ENCODE results near the gene PFKFB3. TPM values are rescaled to one million over a fixed set of nuclear protein-coding genes. Genes with fewer than 3 reads are reported as not detected.
A peak's percentile ranks its signal among the peaks of the same experiment; 100 is the strongest.
"Not testable (repeated sequence)": the region's sequence is repeated elsewhere in the genome, so short reads cannot be mapped to it uniquely, and the experiment has no call there.

PFKFB3 gene
- total and polyA plus RNA-seq, 4 donors: 31.4 to 140 (median 80.6) TPM

GRCh38 chr10:6276356-6276755, 73.6 kb downstream of the PFKFB3 start:
- ATAC-seq (ENCODE audit: low FRiP score) (no peak), DNase-seq (no peak)
- no peaks in the 10 kb centered on the region for H3K36me3 ChIP-seq (ENCODE audit: control insufficient read depth in 1 of 2, insufficient read depth in 2 of 2, low read length in 1 of 2)
- H3K27me3 ChIP-seq (ENCODE audit: control insufficient read depth in 1 of 2, insufficient read depth in 2 of 2, low read length in 1 of 2): no peaks in the 10 kb centered on the region
- peaks cover 2 to 7% of the 10 kb centered on the region in 2 donors for H3K4me1 ChIP-seq (ENCODE audit: control insufficient read depth in 1 of 2, insufficient read depth in 2 of 2, low read length in 2 of 2)
- intact Hi-C loops (cut with DNase I): loop anchor here in 1 of 2 donors (5.0 kb wide), 1 partner anchor 74 kb away; the partner anchor contains the start of gene PFKFB3
- no peak overlapping the region for H3K4me3 ChIP-seq (ENCODE audit: low read length in 2 of 2)
- 95 to 100% methylated on average over 2 of the region's 2 CpGs for WGBS, 2 donors
- H3K27ac ChIP-seq (ENCODE audit: low read depth in 1 of 2, low read length in 2 of 2): peak overlapping the region in 1 of 2 donors; percentile 79
- H3K9me3 ChIP-seq (ENCODE audit: control insufficient read depth, low read length): no peaks in the 10 kb centered on the region

- Histone ChIP-seq H3K36me3 (ENCODE audit: control insufficient read depth in 1 of 2, insufficient read depth in 2 of 2, low read length in 1 of 2) (no peaks in the 10 kb centered on the region), H3K27me3 (ENCODE audit: control insufficient read depth in 1 of 2, insufficient read depth in 2 of 2, low read length in 1 of 2) (no peaks in the 10 kb centered on the region), H3K4me1 (ENCODE audit: control insufficient read depth in 1 of 2, insufficient read depth in 2 of 2, low read length in 2 of 2) (peaks cover 0 to 7% of the 10 kb centered on the region in 2 donors), H3K4me3 (ENCODE audit: low read length in 2 of 2) (no peak overlapping the region), H3K27ac (ENCODE audit: low read depth in 1 of 2, low read length in 2 of 2) (peak overlapping the region in 1 of 2 donors; percentile 88), H3K9me3 (ENCODE audit: control insufficient read depth, low read length) (no peaks in the 10 kb centered on the region)
- intact Hi-C loops (cut with DNase I): loop anchor here in 1 of 2 donors (5.0 kb wide), 1 partner anchor 76 kb away; the partner anchor contains the start of gene PFKFB3
- WGBS, 2 donors: 79 to 81% methylated on average over 9 of the region's 9 CpGs
- ATAC-seq (ENCODE audit: low FRiP score) (no peak), DNase-seq (no peak)
These were observed 75.9 kb downstream of the PFKFB3 start for GRCh38 chr10:6278519-6279120.

- Histone ChIP-seq H3K27me3 (ENCODE audit: control insufficient read depth in 1 of 2, insufficient read depth in 2 of 2, low read length in 1 of 2) (no peaks in the 10 kb centered on the region), H3K4me1 (ENCODE audit: control insufficient read depth in 1 of 2, insufficient read depth in 2 of 2, low read length in 2 of 2) (peaks cover 0 to 7% of the 10 kb centered on the region in 2 donors), H3K4me3 (ENCODE audit: low read length in 2 of 2) (no peak overlapping the region), H3K9me3 (ENCODE audit: control insufficient read depth, low read length) (no peaks in the 10 kb centered on the region), H3K27ac (ENCODE audit: low read depth in 1 of 2, low read length in 2 of 2) (peak overlapping the region; percentile 59 to 88), H3K36me3 (ENCODE audit: control insufficient read depth in 1 of 2, insufficient read depth in 2 of 2, low read length in 1 of 2) (no peaks in the 10 kb centered on the region)
- ATAC-seq (ENCODE audit: low FRiP score) (no peak), DNase-seq (peak; percentile 75 to 78)
- intact Hi-C loops (cut with DNase I): loop anchor here in 1 of 2 donors (5.0 kb wide), 1 partner anchor 77 kb away; the partner anchor contains the start of gene PFKFB3
- 53 to 57% methylated on average over 15 of the region's 15 CpGs for WGBS, 2 donors
These were observed 77.0 kb downstream of the PFKFB3 start for GRCh38 chr10:6279540-6280267.

- Histone ChIP-seq H3K27ac (ENCODE audit: low read depth in 1 of 2, low read length in 2 of 2) (peak overlapping the region; percentile 59 to 88), H3K27me3 (ENCODE audit: control insufficient read depth in 1 of 2, insufficient read depth in 2 of 2, low read length in 1 of 2) (no peaks in the 10 kb centered on the region), H3K9me3 (ENCODE audit: control insufficient read depth, low read length) (no peaks in the 10 kb centered on the region), H3K4me1 (ENCODE audit: control insufficient read depth in 1 of 2, insufficient read depth in 2 of 2, low read length in 2 of 2) (peaks cover 0 to 7% of the 10 kb centered on the region in 2 donors), H3K4me3 (ENCODE audit: low read length in 2 of 2) (no peak overlapping the region), H3K36me3 (ENCODE audit: control insufficient read depth in 1 of 2, insufficient read depth in 2 of 2, low read length in 1 of 2) (no peaks in the 10 kb centered on the region)
- WGBS, 2 donors: 75 to 79% methylated on average over 8 of the region's 8 CpGs
- ATAC-seq (ENCODE audit: low FRiP score) (no peak), DNase-seq (no peak)
- intact Hi-C loops (cut with DNase I): no loop called here
These were observed 77.6 kb downstream of the PFKFB3 start for GRCh38 chr10:6280291-6280690.

- no peak for ATAC-seq (ENCODE audit: low FRiP score)
- H3K27me3 ChIP-seq (ENCODE audit: control insufficient read depth in 1 of 2, insufficient read depth in 2 of 2, low read length in 1 of 2): no peaks in the 10 kb centered on the region
- H3K4me1 ChIP-seq (ENCODE audit: control insufficient read depth in 1 of 2, insufficient read depth in 2 of 2, low read length in 2 of 2): peaks cover 2% of the 10 kb centered on the region in 2 donors
- intact Hi-C loops (cut with DNase I): no loop called here
- no peaks in the 10 kb centered on the region for H3K9me3 ChIP-seq (ENCODE audit: control insufficient read depth, low read length)
- no peak for DNase-seq
- H3K4me3 ChIP-seq (ENCODE audit: low read length in 2 of 2): no peak overlapping the region
- 96 to 97% methylated on average over 5 of the region's 5 CpGs for WGBS, 2 donors
- no peaks in the 10 kb centered on the region for H3K36me3 ChIP-seq (ENCODE audit: control insufficient read depth in 1 of 2, insufficient read depth in 2 of 2, low read length in 1 of 2)
- H3K27ac ChIP-seq (ENCODE audit: low read depth in 1 of 2, low read length in 2 of 2): no peak overlapping the region
These were observed 79.8 kb downstream of the PFKFB3 start for GRCh38 chr10:6282454-6282958.

- ATAC-seq (ENCODE audit: low FRiP score): no peak
- Histone ChIP-seq H3K4me3 (ENCODE audit: low read length in 2 of 2) (no peak overlapping the region), H3K27me3 (ENCODE audit: control insufficient read depth in 1 of 2, insufficient read depth in 2 of 2, low read length in 1 of 2) (no peaks in the 10 kb centered on the region), H3K27ac (ENCODE audit: low read depth in 1 of 2, low read length in 2 of 2) (no peak overlapping the region), H3K9me3 (ENCODE audit: control insufficient read depth, low read length) (no peaks in the 10 kb centered on the region), H3K4me1 (ENCODE audit: control insufficient read depth in 1 of 2, insufficient read depth in 2 of 2, low read length in 2 of 2) (peaks cover 2% of the 10 kb centered on the region in 2 donors), H3K36me3 (ENCODE audit: control insufficient read depth in 1 of 2, insufficient read depth in 2 of 2, low read length in 1 of 2) (no peaks in the 10 kb centered on the region)
- WGBS, 2 donors: 90 to 94% methylated on average over 8 of the region's 8 CpGs
- DNase-seq: no peak
- intact Hi-C loops (cut with DNase I): no loop called here
These were observed 80.9 kb downstream of the PFKFB3 start for GRCh38 chr10:6283655-6284054.

GRCh38 chr10:6290621-6291020, 87.9 kb downstream of the PFKFB3 start:
- H3K36me3 ChIP-seq (ENCODE audit: control insufficient read depth in 1 of 2, insufficient read depth in 2 of 2, low read length in 1 of 2); H3K27me3 ChIP-seq (ENCODE audit: control insufficient read depth in 1 of 2, insufficient read depth in 2 of 2, low read length in 1 of 2); DNase-seq; H3K4me1 ChIP-seq (ENCODE audit: control insufficient read depth in 1 of 2, insufficient read depth in 2 of 2, low read length in 2 of 2); H3K4me3 ChIP-seq (ENCODE audit: low read length in 2 of 2); H3K27ac ChIP-seq (ENCODE audit: low read depth in 1 of 2, low read length in 2 of 2); ATAC-seq (ENCODE audit: low FRiP score); H3K9me3 ChIP-seq (ENCODE audit: control insufficient read depth, low read length); intact Hi-C loops (cut with DNase I): not testable (repeated sequence)
- 95 to 97% methylated on average over 3 of the region's 3 CpGs for WGBS, 2 donors

- ATAC-seq (ENCODE audit: low FRiP score) (no peak), DNase-seq (no peak)
- H3K36me3 ChIP-seq (ENCODE audit: control insufficient read depth in 1 of 2, insufficient read depth in 2 of 2, low read length in 1 of 2): no peaks in the 10 kb centered on the region
- no peak overlapping the region for H3K27ac ChIP-seq (ENCODE audit: low read depth in 1 of 2, low read length in 2 of 2)
- H3K4me1 ChIP-seq (ENCODE audit: control insufficient read depth in 1 of 2, insufficient read depth in 2 of 2, low read length in 2 of 2): peaks cover 2 to 4% of the 10 kb centered on the region in 2 donors
- 75% methylated on average over 7 of the region's 7 CpGs for WGBS, 2 donors
- no peaks in the 10 kb centered on the region for H3K9me3 ChIP-seq (ENCODE audit: control insufficient read depth, low read length)
- H3K4me3 ChIP-seq (ENCODE audit: low read length in 2 of 2): no peak overlapping the region
- intact Hi-C loops (cut with DNase I): no loop called here
- no peaks in the 10 kb centered on the region for H3K27me3 ChIP-seq (ENCODE audit: control insufficient read depth in 1 of 2, insufficient read depth in 2 of 2, low read length in 1 of 2)
These were observed 90.0 kb downstream of the PFKFB3 start for GRCh38 chr10:6292741-6293151.

All from aorta (tissue), 5 donors.